HG03457 (cell line): ENCODE results near the gene ITGBL1.

Source experiments
- ATAC-seq: cut with Tn5 transposase; IDR thresholded peaks from one replicate; pipeline ENCODE4 v1.9.1; 2021; ENCODE audit warnings: moderate number of reproducible peaks; ENCODE audit not compliant: unreplicated experiment

The ITGBL1 gene

GRCh38 chr13:101736566-101736965 lies 284.1 kb downstream of the ITGBL1 start:
- ATAC-seq, result no peak

GRCh38 chr13:101738336-101738735 lies 285.9 kb downstream of the ITGBL1 start:
- ATAC-seq, result no peak

- peak; percentile 98 for ATAC-seq
These were observed 287.1 kb downstream of the ITGBL1 start for GRCh38 chr13:101739382-101740178.

- no peak for ATAC-seq
These were observed 294.0 kb downstream of the ITGBL1 start for GRCh38 chr13:101746513-101746912.

- no peak for ATAC-seq
These were observed 294.6 kb downstream of the ITGBL1 start for GRCh38 chr13:101747039-101747438.

- no peak for ATAC-seq
These were observed 297.1 kb downstream of the ITGBL1 start for GRCh38 chr13:101749584-101749983.

- no peak for ATAC-seq
These were observed 299.0 kb downstream of the ITGBL1 start for GRCh38 chr13:101751488-101751887.

- ATAC-seq, result no peak
These were observed 300.0 kb downstream of the ITGBL1 start for GRCh38 chr13:101752432-101752831.

GRCh38 chr13:101755228-101755887 lies 302.9 kb downstream of the ITGBL1 start:
- no peak for ATAC-seq

GRCh38 chr13:101757446-101758039 lies 305.1 kb downstream of the ITGBL1 start:
- peak; percentile 93 for ATAC-seq

GRCh38 chr13:101763191-101763590 lies 310.7 kb downstream of the ITGBL1 start:
- ATAC-seq, result no peak
